GM19025 (cell line): ENCODE measurements around the gene LRRC45.

Experiments used
- ATAC-seq: cut with Tn5 transposase; IDR thresholded peaks from one replicate; pipeline ENCODE4 v1.9.1; 2021; ENCODE audit warnings: mild to moderate bottlenecking, low read depth, moderate library complexity; ENCODE audit not compliant: unreplicated experiment

LRRC45 gene

GRCh38 chr17:82060001-82060380, 36.9 kb downstream of the LRRC45 start:
- ATAC-seq: no peak

- no peak for ATAC-seq
These were observed 37.5 kb downstream of the LRRC45 start for GRCh38 chr17:82060614-82061013.

DNA sequence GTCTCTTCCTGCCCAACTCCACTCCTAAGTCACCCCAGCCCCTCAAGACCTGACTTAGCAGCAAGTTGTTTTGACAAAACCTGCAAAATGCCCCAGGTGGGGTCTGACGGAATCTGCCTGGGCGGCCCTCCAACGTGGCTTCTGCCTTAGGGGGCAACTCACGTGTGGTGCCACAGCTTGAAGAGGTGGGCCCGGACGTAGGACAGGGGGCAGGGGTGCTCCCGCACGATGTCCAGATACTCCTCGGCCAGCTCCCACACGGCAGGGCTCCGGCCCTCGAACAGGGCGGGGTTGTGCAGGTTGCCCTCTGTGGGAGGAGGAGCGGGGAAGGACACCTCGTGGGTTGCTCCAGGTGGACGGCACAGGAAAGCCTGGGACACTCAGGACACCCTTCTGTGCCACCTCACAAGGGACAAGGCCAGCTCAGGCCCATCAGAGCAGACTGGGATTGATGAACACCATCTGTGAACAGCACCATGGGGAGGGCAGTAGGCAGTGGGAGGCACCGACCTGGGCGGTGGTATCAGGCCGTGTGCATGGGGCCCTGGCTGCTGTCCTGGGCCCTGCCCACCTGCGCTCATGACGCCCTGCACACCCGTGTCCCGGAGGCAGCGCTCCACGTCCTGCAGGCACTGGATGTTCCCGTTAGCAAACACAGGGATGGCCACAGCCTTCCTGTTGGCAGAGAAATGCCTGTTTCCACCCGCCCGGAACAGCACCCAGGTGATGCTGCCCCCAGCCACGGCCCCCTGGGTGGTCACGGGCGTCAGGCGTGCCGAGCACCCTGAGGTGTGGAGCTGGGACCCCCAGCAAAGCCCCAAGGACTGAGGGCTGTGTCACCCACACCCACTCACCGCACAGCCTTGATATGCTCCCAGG, 38.2 kb downstream of the LRRC45 start:
- no peak for ATAC-seq

- ATAC-seq: no peak
These were observed 39.2 kb downstream of the LRRC45 start for GRCh38 chr17:82062076-82062983.

- ATAC-seq: no peak
These were observed 39.9 kb downstream of the LRRC45 start for GRCh38 chr17:82062984-82063368.

DNA sequence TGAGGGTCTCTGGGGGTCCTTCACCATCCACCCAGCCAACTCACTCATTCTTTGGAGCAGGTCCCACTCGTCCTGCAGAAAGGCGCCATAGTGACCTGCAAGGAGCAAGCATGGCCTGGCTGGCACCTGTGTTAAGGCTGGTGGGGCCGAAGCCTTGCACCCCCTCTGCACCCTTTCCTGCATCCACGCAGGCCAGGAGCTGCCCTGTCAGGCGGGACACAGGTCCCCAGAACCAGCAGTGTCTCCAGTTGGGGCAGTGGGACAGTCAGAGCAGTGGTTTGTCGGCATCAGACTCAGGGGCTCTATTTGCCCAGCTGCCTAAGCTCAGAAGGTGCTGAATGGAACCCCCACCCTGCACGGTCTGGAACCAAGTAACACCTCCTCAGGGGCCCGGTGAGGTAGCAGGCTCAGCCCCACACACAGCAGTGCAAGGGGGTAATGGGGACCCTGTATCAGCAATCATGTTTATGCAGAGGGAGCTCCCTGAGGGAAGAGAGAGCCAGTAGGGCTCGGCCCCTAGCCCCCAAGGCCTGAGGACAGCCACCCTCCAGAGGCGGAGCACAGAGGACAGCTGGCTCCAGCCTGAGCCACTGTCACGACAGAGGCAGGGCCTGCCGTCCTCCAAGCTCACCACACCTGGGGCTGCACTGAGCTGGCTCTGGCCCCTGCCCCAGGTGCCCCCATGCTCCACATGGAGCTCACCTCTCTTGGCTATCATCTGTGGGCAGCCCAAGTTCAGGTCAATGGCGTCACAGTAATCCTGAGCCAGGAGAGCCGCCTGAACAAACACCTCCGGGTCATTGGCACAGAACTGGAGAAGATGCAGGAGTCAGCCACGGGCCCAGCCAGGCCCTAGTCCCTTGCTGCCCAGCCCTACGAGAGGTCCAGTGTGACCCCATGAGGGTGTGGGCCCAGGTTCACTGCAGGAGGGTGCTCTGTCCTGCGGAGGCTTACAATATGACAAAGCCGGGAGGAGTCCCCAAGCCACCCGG, 40.6 kb downstream of the LRRC45 start:
- ATAC-seq: no peak

DNA sequence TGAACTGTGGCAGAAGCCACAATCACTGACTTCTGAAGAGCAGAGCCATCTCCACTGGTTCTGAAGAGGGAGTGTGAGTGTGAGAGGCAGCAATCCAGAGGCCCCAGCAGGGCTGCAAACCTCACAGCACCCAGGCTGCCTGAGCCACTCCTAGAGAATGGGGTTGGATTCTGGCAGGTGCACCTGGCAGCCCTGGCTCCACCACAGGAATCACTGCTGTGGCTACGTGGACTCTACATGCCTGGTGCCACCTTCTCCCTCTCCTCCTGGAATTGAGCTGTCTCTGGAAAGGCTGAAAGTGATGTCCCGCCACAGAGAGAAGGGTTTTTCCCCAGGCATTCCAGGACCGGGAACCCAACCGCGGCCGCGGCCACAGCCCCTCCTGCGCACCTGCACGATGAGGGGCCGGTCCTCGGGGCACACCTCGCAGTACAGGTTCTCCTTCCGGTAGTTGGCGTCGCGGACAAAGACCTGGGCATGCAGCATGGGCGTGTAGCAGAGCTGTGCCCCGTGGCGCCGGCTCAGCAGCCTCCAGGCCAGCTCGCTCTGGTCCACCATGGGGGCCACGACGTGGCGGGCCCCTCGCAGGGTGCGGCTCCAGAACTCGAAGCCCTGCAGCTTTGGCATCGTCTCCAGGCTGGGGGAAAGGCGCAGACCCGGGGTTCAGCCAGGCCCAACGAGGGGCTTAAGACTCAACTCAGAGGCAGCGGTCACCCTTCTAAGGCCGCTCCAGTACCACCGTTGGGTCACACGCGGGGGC, 41.5 kb downstream of the LRRC45 start:
- no peak for ATAC-seq

DNA sequence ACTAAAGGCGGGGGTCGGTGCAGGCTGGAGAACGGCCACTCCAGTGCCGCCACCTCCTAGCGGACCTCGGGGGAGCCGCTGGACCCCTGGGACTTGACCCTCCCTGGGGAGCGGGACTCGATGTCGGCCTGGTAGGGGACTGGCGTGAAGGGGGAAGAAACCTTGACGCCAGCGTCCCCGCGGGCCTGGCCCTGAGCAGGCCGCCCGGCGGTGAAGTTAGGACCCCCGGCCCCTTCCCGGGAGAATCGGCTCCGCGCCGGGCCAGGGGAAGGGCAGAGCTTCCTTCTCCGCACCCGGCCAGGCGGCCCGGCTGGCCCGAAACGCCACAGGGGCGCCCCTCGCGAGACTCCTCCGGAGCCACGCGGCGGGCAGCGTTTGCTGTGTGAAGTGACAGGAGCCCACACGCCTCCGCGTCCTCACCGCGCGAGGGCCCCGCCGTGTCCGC, 42.1 kb downstream of the LRRC45 start:
- peak; percentile 23 for ATAC-seq

DNA sequence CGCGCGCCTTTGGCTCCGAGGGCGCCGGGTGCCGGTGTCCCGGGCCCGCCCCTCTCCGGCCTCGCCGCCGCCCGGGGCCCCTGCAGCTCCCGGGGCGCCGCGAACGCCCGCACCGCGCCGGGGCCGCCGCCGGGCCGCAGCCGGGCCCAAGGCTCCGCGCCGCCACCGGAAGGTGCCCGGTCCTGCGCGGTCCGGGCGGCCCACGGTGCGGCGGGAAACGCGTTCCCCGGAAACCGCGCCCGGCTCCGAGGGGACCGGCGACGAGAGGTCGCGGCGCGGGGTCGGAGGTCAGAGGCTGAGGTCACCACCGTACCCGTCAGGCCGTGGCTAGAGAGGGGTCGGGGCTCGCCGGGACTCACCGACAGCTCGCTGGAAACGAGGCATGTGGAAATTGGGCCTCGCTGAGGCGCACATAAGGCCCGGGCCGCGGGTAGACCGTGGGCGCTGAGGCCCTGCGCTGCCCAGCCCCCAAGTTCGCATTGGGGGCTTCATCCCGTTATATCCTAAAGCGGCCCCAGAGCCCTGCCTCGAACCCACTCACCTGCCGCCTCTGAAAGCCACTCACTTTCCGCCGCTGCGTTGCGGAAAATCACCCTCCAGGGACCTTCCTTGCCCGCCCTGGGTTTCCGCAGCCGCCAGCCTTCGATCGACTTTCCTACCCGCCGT, 42.7 kb downstream of the LRRC45 start, which contains the start of gene DUS1L:
Gene DUS1L (minus strand): TSS at position 167 of the 666 bp plus-strand sequence. CDS start 745 bp downstream, outside the sequence.
- peak; percentile 55 for ATAC-seq

DNA sequence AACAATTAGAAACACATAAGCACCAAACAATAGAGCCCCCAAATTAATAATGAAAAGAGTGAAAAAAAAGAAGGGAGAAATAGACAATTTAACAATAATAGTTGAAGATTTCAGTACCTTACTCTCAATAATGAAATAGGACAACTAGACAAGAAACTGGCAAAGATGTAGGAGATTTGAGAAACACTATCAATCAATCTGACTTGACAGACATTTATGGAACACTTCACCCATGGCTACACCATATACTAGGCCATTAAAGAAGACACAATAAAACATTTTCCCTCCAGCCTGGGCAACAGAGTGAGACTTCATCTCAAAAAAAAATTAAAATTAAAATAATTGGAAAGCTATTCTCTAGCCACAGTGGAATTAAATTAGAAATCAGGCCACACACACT, 47.5 kb downstream of the LRRC45 start:
- ATAC-seq: no peak

DNA sequence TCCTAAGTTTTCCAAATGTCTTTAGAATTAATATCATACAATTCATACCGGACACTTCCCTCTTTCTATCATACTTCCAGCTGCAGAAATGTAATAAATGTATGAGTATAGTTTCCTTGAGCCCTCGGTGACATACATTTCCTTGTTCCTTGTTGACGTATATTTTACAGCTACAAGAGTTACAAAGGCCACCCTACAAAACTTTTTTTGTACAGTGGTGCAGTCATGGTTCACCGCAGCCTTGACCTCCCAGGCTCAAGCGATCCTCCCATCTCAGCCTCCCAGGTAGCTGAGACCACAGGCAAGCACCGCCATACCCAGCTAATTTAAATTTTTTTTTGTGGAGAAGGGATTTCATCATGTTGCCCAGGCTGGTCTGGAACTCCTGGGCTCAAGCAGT, 49.7 kb downstream of the LRRC45 start:
- ATAC-seq: no peak

GRCh38 chr17:82073446-82073845, 50.3 kb downstream of the LRRC45 start:
- ATAC-seq: no peak

DNA sequence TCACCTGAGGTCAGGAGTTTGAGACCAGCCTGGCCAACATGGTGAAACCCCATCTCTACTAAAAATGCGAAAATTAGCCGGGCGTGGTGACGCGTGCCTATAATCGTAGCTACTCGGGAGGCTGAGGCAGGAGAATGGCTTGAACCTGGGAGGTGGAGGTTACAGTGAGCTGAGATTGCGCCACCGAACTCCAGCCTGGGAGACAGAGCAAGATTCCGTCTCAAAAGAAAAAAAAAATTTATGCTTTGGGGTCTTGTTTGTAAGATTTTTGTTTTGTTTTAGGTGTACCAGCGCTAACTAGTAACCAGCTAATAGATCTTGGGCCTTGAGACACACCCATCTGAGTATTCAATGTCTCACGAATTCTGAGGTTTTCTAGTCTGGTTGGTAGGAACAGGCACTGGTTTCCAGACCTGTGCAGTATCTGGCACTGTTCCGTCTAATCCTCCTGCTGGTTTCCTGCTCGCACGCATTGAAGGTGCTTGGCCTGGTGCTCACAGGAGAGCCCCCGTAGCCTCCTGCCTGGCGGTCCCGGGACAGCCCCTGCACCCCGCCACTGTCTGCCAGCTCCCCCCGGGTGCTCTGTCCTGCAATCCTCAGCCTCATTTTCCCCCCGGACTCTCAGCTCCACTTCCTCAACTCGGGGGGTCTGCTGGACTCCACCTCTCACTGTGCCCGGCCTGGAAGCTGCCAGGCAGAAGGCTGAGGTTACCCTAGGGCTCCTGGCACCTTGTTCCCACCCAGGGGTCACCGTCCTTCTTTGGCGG, 53.1 kb downstream of the LRRC45 start:
- ATAC-seq: no peak

DNA sequence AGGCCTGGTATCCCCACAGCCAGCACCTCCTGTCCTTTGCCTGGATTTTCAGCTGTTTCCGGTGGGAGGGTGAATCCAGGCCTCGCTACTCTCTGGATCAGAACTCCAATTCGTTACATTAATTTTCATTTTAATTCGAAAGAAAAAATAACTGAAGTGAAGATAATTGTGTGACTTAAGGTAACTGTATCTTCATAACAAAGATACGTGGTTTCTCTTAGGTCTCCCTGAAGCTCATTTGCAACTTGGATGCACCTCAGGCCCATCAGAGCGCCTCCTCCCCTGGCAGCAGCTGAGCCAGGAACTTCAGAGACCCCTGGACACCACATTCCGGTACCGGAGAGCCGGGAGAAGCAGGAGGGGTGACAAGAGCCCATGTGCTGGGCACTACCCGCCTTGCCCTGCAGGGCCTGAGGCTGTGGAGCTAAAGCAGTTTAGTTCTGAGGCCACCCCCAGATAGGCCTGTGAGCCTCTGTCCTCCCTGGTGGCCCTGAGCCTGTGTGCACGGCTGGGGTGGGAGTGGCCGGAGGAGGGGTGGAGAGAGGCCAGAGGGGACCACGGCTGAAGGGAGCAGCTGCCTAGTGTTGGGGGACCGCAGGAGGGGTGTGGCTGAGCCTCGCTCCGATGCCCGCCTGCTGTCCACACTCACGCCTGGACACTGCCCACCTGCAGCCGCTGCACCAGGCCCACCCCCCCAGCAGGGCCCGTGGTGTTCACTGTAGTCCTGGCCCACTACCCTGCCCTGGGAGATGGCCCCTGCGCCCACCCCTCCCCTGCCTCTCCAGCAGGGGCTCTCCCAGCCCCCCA, 53.9 kb downstream of the LRRC45 start:
- no peak for ATAC-seq

- no peak for ATAC-seq
These were observed 54.7 kb downstream of the LRRC45 start for GRCh38 chr17:82077617-82078358.

DNA sequence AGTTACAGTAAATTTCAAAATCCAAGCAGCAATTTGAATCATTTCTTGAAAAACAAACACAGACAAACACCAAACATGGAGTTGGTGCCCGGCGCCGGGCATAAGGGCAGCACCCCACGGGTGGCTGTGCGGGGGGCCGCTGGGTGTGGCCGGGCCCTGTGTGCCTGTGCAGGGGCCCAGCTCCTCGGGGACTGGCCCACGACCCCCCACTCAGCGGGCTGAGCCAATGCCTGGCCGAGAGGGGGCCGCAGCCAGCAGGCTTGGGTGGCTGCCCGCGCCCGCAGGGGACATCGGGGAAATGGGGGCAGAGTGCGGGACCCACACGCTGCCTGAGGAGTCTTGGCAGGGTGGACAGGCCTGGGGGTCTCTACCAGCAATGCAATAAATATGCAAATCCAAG, 55.3 kb downstream of the LRRC45 start:
- ATAC-seq: no peak
